ENCODE data around the gene CCSER1. TPM values are rescaled to one million over a fixed set of nuclear protein-coding genes. Genes with fewer than 3 reads are reported as not detected.
"Not testable (repeated sequence)": the region's sequence is repeated elsewhere in the genome, so short reads cannot be mapped to it uniquely, and the experiment has no call there.

CCSER1 gene
- total RNA-seq, 1 donor from 2014 or later = 15.7 TPM

GRCh38 chr4:91319556-91320268, 1192.5 kb downstream of the CCSER1 start:
- TF ChIP-seq CTCF (IDR thresholded peaks at IDR 0.05; ENCODE audit: partially characterized antibody, unreplicated experiment) = no peak
- no peak for DNase-seq
- peaks cover 2% of the 10 kb centered on the region for H3K9me3 Mint-ChIP-seq (ENCODE audit: unreplicated experiment)
- no peaks in the 10 kb centered on the region for H3K36me3 Mint-ChIP-seq (ENCODE audit: unreplicated experiment)
- no peaks in the 10 kb centered on the region for H3K27me3 Mint-ChIP-seq (ENCODE audit: unreplicated experiment)
- no peak overlapping the region for H3K27ac Mint-ChIP-seq (ENCODE audit: unreplicated experiment)
- H3K4me1 Mint-ChIP-seq (ENCODE audit: low read depth, unreplicated experiment) = peaks cover 6% of the 10 kb centered on the region
- no peak overlapping the region for H3K4me3 Mint-ChIP-seq (ENCODE audit: unreplicated experiment)

GRCh38 chr4:91322961-91323360, 1195.8 kb downstream of the CCSER1 start:
- peaks cover 7% of the 10 kb centered on the region for H3K9me3 Mint-ChIP-seq (ENCODE audit: unreplicated experiment)
- no peak overlapping the region for H3K4me3 Mint-ChIP-seq (ENCODE audit: unreplicated experiment)
- no peak overlapping the region for H3K27ac Mint-ChIP-seq (ENCODE audit: unreplicated experiment)
- peaks cover 13% of the 10 kb centered on the region for H3K36me3 Mint-ChIP-seq (ENCODE audit: unreplicated experiment)
- H3K4me1 Mint-ChIP-seq (ENCODE audit: low read depth, unreplicated experiment) = peaks cover 6% of the 10 kb centered on the region
- DNase-seq = no peak
- H3K27me3 Mint-ChIP-seq (ENCODE audit: unreplicated experiment) = peaks cover under 1% of the 10 kb centered on the region
- no peak for TF ChIP-seq CTCF (IDR thresholded peaks at IDR 0.05; ENCODE audit: partially characterized antibody, unreplicated experiment)

GRCh38 chr4:91325495-91325894, 1198.3 kb downstream of the CCSER1 start:
- H3K9me3 Mint-ChIP-seq (ENCODE audit: unreplicated experiment) = peaks cover 9% of the 10 kb centered on the region
- no peak overlapping the region for H3K27ac Mint-ChIP-seq (ENCODE audit: unreplicated experiment)
- no peak for DNase-seq

GRCh38 chr4:91326167-91326566, 1199.0 kb downstream of the CCSER1 start:
- peaks cover 19% of the 10 kb centered on the region for H3K36me3 Mint-ChIP-seq (ENCODE audit: unreplicated experiment)
- H3K27ac Mint-ChIP-seq (ENCODE audit: unreplicated experiment); H3K4me1 Mint-ChIP-seq (ENCODE audit: low read depth, unreplicated experiment); H3K27me3 Mint-ChIP-seq (ENCODE audit: unreplicated experiment); H3K4me3 Mint-ChIP-seq (ENCODE audit: unreplicated experiment); H3K9me3 Mint-ChIP-seq (ENCODE audit: unreplicated experiment); DNase-seq: not testable (repeated sequence)

More at GRCh38 chr4:91325495-91325894, 1198.3 kb downstream of the CCSER1 start:
- Mint-ChIP-seq H3K36me3 (ENCODE audit: unreplicated experiment) (peaks cover 19% of the 10 kb centered on the region), H3K27me3 (ENCODE audit: unreplicated experiment) (peaks cover 3% of the 10 kb centered on the region), H3K4me1 (ENCODE audit: low read depth, unreplicated experiment) (peaks cover 6% of the 10 kb centered on the region), H3K4me3 (ENCODE audit: unreplicated experiment) (no peak overlapping the region)
- no peak for TF ChIP-seq CTCF (IDR thresholded peaks at IDR 0.05; ENCODE audit: partially characterized antibody, unreplicated experiment)

- H3K27ac Mint-ChIP-seq (ENCODE audit: unreplicated experiment) = no peak overlapping the region
- H3K9me3 Mint-ChIP-seq (ENCODE audit: unreplicated experiment) = peaks cover 7% of the 10 kb centered on the region
- H3K27me3 Mint-ChIP-seq (ENCODE audit: unreplicated experiment) = peaks cover 3% of the 10 kb centered on the region
- DNase-seq = no peak
- no peak for TF ChIP-seq CTCF (IDR thresholded peaks at IDR 0.05; ENCODE audit: partially characterized antibody, unreplicated experiment)
- H3K36me3 Mint-ChIP-seq (ENCODE audit: unreplicated experiment) = peaks cover 19% of the 10 kb centered on the region
- H3K4me1 Mint-ChIP-seq (ENCODE audit: low read depth, unreplicated experiment) = no peaks in the 10 kb centered on the region
- H3K4me3 Mint-ChIP-seq (ENCODE audit: unreplicated experiment) = no peak overlapping the region
These were observed 1203.5 kb downstream of the CCSER1 start for GRCh38 chr4:91330555-91331137.
